NCI-H526 (cell line): Measurements from ENCODE around the gene CTNNA3.

Experiments
- DNase-seq, 2 experiments: peaks; one replicate each; lab custom pipeline; 2025; lab: John Stamatoyannopoulos, UW

CTNNA3 gene

DNA sequence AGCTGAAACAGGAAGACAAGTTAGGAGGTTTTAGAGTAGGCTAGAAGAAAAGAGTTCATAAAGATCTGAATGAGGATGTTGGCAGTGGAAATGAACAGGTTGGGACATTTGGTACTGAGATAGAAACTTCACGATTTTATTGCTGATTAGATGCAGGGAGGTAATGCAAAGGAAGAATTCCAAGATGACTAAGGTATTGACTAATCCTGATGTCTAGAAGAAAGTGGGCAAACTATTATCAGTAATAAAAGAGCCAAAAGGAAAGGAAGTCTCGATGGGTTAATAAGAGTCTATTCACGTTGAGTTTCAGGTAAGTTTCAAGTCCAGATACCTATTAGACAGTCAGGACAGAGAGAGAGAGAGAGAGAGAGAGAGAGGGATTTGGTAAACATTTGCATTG is 1401.5 kb downstream of the CTNNA3 start:
- no peak for DNase-seq

DNA sequence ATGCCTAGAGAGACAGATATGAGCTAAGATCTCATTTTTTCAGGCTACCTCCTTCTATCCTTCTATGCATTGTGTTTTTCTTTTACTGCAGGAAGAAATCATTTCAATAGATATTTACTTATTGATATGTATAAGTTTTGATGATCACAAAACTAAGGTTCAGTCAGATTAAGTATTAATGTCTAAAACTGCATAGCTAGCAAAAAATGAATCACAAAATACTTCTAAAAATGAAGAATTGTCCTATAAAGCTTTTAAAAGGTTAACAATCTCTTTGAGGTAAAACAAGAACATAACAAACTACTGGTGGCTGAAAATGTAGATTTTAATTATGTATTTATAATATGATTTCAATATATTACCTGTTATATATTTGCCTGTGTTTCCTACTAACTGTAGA is 1403.1 kb downstream of the CTNNA3 start:
- no peak for DNase-seq

DNA sequence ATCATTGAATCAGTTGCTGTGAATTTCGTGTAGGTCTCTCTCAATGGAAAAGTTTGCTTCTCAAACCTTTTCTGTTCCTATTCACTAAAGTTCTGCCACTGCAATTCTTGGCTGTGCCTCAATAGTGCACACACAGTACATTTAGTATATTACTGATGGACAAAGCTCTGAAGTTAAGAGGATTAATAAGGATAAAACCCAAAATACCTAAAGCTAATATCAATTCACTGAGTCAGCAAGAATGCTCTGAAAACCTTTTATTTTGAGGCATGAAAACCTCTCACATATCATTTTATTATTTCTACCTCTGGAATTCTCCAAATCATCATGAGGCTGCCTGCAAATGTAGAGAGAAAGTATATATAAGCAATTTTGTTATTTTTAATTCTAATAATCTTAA is 1403.5 kb downstream of the CTNNA3 start:
- DNase-seq: no peak

DNA sequence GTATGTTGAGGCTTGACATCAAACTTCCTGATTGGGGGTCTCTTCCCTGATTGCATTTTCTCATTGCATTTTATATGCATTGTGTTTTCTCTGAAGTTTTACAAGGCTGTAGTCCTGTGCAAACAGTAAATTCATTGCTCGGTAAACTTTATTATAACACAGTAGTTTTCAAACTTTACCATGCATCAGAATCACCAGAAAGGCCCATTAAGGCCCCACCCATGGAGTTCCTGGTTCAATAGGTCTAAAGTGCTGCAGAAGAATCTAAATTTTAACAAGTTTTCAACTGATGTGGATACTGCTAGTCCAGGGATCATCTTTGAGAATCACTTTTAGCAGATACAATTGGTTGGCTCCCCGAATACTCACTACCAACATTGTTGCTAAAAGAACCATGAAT is 1404.9 kb downstream of the CTNNA3 start:
- DNase-seq: no peak

DNA sequence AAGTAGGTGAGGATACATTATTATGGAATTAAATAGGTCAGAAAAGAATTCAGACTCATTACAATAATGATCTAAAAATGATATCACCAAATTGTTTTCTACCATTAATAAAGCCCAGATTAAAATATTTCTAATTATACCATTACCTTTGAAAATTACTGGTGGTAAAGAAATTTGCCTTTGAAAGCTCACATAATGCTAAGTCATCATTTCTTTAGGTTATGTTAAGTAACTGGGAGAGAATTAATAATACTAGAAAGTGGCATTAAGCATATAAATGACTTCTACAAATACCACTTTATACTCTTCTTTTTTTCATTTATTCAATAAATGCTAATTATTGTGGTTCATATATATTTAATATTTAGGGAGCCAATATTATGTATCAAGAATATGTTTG is 1411.4 kb downstream of the CTNNA3 start:
- no peak for DNase-seq

DNA sequence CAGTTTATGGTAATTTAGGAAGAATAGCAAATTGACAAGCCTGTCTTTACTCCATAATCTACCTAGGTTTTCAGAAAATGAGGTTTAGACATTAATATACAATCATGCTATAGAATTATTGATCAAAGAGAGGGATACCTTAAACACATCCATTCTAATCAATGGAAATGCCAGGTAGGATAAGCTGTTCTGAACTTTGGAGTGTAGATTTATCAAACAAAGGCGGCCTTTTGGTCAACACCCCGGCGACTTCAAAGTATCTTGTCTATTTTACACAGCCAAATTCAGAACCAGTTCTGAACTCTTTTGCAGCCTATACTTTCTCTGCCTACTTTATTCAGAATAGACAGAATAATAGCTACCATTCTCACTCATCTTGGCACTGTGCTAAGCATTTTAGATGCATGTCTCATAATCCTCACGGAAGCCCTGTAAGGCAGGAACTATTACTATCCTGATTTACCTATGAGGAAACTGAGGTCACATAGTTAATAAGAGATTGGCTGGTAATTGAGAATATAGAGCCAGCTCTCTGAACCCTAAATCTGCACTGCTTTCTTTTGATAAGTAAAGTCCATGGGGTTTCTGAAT is 1412.0 kb downstream of the CTNNA3 start:
- DNase-seq: no peak

DNA sequence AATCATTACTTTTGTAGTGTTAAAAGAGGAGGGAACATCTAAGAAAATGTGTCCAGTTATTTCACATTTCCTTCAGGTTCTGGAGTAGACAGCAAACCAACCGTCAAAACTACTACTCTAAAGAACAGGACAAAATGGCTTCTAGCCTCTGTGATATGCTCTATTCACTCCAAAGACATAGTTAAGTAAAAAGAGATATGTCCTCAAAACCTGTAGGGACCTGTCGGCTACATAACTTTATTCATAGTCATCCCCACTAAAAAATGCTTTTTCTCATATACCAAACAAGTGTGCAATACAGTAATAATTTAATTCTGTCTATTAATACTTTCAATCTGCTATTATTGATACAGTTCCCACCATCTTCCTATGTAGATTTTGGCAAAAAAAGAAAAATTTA is 1412.9 kb downstream of the CTNNA3 start:
- no peak for DNase-seq

DNA sequence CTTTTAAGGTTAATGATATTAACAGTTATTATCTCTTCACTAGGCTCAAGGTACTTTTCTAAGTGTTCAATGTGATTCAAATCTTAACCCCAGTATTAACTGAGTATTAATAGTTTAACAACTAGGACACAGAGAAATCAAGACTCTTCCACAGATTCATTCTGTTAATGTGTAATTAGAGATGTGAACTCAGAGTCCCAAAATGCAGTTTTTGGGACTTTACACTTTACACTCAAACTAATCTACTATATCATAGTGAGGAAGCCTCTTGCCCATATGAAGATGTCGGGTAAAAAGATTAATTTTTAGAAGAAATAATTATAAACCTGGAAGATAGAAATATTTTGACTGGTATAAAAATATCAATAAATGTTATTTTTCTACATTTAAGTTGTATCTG is 1414.7 kb downstream of the CTNNA3 start:
- no peak for DNase-seq

DNA sequence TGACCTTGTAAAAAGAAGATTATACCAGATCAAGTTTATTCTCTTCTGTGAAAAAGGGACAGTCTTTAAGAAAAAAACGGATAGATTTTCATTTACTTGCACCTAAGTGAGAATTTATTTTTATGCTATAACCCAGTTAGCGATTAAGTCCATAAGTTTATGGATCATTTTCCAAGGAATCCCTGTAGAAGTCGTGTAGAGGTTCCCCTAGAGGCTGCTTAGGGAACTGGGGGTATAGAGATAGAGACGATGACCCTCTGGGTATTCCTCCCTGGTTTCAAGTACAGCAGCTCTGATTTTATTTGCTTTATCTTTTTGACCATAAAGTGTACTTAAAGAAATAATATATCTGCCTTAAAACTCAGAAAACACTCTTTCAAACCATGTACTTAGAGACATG is 1418.5 kb downstream of the CTNNA3 start:
- DNase-seq: no peak

DNA sequence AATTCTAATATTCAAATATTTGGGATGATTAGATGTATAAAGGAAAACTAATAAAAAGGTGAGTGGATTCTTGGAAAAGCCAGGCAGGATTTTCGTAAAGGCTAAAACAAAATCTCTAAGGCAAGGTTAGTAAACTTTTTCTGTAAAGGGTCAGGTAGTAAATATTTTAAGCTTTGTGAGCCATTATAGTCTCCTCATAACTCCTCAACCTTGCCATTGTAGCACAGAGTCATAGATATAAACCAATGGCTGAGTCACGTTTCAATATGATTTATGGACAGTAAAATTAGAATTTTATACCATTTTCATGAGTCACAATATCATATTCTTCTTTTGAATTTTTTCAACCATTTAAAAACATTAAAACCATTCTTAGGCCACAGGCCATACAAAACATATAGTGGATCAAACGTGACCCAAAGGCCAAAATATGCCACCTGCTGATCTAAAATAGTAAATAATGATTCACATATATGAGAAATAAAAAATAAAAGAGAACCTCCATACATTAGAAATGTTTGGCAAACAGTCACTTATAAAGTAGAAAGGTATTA is 1422.0 kb downstream of the CTNNA3 start:
- no peak for DNase-seq

DNA sequence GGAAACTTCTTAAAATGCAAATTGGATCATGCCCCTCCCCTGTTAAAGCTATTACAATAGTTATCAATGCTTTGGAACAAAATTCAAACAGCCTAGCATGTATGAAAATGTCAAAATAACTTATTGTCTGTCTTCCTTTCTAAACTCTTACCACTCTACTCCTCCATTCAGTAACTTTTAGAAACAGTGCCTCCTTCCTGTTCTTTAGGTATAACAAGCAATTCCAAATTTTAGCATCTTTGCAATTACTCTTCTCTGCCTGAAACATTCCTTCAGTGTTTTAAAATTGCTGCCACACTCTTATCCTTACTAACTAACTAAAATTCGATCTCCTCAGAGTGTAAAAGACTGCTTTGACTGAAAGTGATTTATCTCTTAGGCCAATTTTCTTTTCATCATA is 1430.6 kb downstream of the CTNNA3 start:
- no peak for DNase-seq

DNA sequence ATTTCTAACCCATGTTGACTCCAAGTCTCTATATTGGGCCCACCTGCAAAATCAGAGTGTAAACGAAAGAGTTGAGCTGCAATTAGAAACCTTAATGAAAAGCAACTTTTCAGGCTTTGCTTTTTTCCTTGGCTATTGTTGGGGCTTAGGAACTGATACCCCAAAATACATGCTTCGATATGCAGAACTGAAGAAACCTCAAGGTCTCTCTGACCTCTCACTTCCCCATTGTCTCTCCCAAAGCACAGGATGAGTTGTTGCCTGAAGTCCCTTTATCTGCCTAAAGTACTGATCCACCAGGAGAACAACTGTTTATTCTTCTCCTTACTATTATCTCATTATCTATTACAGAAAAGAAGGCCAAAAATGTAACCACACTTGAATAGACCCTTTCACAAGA is 1436.2 kb downstream of the CTNNA3 start:
- no peak for DNase-seq

DNA sequence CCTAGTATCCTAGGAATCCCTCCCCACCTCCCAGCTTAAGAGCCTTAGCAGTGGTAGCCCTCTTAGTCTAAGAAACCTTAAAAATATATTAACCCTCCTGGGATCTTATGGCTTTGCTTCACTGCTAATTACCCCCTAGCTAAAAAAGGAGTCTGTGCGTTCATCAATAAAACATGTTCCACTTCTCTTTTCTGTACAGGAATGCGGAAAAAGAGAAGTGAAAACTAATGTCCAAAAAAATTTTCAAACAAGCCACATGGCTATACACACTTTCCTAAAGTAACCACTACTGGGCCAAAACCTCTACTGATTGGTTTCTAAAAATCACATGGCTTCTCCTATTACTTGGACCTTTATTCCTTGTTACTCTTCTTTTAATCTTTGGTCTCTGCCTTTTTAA is 1437.3 kb downstream of the CTNNA3 start:
- no peak for DNase-seq

DNA sequence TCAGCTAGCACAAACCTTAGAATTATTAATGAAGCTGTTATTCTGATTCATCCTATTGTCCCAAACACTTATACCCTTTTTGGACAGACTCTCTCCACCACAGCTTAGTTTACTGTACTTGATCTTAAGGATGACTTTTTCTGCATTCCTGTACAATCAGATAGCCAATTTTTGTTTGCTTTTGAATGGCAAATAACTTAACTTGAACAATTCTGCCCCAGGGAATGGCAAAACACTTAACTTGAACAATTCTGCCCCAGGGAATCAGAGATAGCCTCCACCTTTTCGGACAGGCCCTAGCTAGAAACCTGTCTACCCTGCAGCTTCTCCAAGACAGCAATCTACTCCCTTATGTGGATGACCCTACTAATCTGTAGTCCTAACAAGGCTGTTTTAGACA is 1438.2 kb downstream of the CTNNA3 start:
- DNase-seq: no peak

DNA sequence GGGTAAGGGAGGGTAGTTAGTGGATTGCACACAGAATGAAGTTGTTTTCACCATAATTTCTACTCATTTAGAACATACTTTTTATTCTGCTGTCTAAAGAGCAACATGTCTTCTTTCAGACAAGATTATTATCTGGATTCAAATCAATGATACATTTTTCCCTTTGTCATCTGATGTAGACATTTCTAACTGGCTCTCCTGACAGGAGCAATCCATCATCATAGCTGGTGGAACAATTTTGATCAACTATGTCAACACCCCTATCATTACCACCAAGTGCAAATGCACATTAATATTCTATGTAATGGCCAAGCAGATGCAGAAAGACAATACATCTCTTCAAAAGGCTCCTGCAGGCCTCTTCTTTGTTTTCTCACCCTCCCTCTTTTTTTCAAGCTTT is 1443.0 kb downstream of the CTNNA3 start:
- no peak for DNase-seq

DNA sequence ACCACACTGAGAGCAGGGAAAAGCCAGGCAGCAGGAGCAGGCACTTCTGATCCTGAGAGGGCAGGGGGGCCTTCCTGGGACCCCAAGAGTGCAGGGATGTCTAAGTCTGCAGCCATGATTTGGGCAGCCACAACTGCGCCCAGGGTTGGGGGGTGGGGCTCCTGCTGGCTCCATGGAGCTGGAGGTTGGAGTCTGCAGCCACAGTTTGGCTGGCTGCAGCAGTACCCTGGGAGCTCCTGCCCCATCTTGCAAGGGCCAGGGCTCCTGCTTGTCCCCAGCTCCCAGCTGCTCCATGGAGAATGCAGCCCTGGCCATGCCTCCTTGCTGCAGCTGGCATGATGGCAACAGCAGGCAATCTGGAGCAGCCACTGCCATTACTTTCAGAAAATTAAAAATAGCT is 1449.8 kb downstream of the CTNNA3 start:
- DNase-seq: no peak

DNA sequence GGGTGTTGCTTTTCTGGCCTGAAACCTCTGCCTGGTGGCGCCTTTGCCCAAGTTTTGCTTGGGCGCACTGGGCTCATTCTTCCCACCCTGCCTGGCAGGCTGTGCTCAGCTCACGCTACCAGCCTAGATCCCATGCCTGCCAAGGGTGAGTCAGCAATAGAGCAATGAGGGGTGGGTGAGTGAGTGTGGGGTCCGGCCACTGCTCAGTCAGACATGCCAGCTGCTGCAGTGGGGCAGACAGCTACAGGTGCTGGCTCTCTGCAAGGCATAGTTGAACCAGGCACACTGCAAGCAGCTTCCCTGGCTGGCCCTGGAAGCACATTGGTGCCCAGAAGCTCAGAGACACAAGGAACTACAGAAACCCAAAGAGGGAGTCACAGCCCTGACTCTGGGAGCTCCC is 1451.0 kb downstream of the CTNNA3 start:
- DNase-seq: no peak

DNA sequence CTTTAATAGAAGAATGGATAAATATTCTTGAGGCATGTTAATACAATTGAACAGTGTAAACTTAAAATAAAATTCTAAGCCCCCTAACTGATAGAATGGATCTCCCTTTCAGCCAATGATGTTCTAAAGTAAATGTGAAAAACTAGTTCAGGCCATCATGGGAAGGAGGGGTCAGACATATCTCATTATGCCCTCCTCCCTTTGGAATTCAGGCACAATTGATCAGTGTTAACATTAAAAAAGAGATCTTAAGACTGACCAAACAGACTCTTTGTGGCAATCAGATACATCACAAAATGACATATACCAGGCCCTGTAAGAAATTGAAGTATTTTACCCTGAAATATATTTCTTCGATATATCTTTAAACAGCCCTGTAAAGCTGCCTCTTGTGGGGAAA is 1453.1 kb downstream of the CTNNA3 start:
- no peak for DNase-seq

DNA sequence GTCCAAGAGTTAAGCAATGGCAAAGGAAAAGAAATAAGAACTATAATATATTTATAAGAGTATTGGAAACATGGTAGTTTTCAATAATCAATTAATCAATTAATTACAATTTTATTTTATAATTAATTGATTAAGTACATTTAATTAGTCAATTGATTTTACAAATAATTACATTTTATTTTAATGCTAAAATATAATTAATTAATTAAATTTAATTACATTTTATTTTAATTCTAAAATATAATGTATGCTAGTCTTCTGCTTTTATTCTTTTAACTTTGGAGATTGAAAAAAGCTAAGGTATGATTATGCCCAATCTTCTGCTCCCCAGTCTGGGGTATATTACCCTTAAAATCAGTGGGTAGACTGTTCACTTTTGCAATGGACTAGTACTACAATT is 1456.9 kb downstream of the CTNNA3 start:
- no peak for DNase-seq

DNA sequence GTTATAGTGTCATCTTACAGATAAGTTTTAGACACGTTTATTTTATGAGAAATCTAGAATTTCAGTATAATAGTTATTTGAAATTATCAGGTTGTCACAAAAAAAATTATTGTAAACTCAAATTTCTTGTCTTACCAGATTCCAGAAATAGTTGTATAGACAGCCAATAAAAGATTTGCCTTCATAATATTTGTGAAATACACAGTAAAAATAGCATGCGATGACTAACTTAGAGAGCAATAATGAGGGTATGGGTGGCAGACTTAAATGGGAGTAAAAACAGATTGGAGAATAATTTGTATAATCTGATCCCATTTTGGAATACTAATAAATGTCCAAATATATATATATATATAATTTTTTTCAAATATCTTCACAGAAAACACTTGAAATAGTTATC is 1457.7 kb downstream of the CTNNA3 start:
- no peak for DNase-seq

DNA sequence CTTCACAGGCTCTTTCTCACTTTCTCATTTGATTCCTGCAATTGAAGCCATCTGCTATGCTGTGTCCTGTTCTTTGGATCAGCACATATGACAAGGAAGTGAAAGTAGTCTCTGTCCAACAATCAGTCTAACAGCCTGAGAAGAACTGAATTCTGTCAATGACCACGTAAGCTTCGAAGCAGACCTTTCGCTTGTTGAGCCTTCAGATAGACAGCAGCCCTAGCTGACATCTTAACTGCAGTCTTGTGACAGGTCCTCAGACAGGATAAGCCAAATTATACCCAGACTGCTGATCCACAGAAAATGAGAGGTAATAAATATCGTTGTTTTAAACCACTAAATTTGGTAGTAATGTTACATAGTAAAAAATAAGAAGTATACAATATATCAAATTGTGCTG is 1461.1 kb downstream of the CTNNA3 start:
- DNase-seq: no peak

DNA sequence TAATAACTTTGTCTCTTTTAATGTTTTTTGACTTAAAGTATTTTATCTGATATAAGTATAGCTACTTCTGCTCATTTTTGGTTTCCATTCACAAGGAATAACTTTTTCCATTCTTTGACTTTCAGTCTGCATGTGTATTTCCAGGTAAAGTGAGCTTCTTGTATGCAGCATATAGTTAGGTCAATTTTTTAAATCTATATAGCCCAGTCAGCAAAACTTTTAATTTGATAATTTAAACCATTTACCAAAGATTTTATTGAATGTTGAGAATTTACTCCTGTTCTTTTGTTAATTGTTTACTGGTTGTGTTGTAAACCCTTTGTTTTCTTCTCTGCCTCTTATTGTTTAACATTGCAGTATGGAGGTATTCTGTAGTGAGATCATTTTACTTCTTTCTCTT is 1467.1 kb downstream of the CTNNA3 start:
- DNase-seq: no peak

DNA sequence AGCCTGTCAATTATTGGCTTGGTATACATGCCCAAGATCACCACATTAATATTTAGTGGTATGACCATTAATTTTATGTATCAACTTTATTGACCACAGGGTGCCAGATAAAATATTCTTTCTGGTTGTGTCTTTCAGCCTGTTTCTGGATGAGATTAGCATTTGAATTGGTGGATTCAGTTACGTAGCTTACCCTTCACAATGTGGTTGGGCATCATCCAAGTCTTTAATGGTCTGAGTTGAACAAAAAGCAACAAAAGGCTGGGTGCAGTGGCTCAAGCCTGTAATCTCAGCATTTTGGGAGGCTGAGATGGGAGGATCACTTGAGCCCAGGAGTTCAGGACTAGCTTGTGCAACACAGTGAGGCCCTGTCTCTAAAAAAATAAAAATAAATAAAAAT is 1472.3 kb downstream of the CTNNA3 start:
- no peak for DNase-seq

DNA sequence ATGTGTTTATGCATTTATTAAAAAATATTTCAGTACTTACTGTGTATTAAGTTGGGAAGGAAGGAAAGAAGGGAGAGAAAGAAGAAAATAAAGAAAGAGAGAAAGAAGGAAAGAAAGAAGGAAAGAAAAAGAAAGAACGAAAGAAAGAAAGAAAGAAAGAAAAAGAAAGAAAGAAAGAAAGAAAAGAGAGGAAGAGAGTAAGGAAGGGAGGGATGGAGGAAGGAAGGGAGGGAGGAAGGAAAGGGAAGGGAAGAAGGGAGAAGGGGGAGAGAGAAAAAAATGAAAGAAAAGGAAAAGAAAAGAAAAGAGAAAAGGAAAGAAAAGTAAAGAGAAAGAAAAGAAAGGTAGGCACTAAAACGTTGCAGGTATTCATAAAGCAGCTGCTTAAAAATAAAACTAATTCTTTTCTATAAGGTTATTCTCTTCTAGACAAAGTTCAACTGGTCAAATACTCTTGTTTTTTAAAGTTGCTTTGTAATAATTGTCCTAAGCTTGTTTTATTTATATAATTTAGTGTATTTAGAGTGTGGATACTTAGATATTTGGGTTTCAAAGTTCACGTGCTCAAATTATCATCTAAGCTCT is 1473.4 kb downstream of the CTNNA3 start:
- DNase-seq: no peak
